Neural progenitor cell (in vitro differentiated cells): ENCODE results near the gene GHR.

Experiments
- CTCF ChIP-seq: fragments of 200-600 bp; sonication (generic); IDR thresholded peaks from 2 replicates; pipeline ENCODE4 v1.5.1; 2017; ENCODE audit warnings: antibody characterized with exemption, mild to moderate bottlenecking
- EZH2phosphoT487 ChIP-seq: fragments of 200-600 bp; sonication (generic); IDR thresholded peaks from 2 replicates; pipeline ENCODE4 v1.6.1; 2017; ENCODE audit warnings: antibody characterized with exemption

- TF ChIP-seq CTCF (no peak), EZH2phosphoT487 (no peak)
Observed at GRCh38 chr5:42403236-42403635, 20.0 kb upstream of the GHR start.
